Adrenal gland (tissue), 12 donors: ENCODE measurements around the gene SULT6B1. TPM values are rescaled to one million over a fixed set of nuclear protein-coding genes. Genes with fewer than 3 reads are reported as not detected.
"Not testable (repeated sequence)": the region's sequence is repeated elsewhere in the genome, so short reads cannot be mapped to it uniquely, and the experiment has no call there.

Experiments used
- DNase-seq, 7 donors: peaks; one replicate each; pipeline ENCODE4 v3.0.0-alpha.2; 2019 to 2020
- H3K27ac ChIP-seq, 5 donors: fragments of 200-600 bp; sonication (generic) in 4 of 5; 1 replicate in 3 of 5; 2 replicates in 2 of 5; pipeline versions ENCODE4 v1.5.1 to v1.8.0; 2016 to 2020; ENCODE audit warnings: mild to moderate bottlenecking in 1 of 5
- H3K27me3 ChIP-seq: fragments of 200-600 bp; 2 replicates; pipeline ENCODE4 v1.8.0; 2021
- H3K36me3 ChIP-seq, 2 donors: fragments of 200-600 bp; replicated peaks in 1 of 2; 1 replicate in 1 of 2; 2 replicates in 1 of 2; pipeline versions ENCODE4 v1.5.1 to v1.8.0; 2018 to 2022
- H3K4me1 ChIP-seq, 2 donors: fragments of 200-600 bp; replicated peaks in 1 of 2; 1 replicate in 1 of 2; 2 replicates in 1 of 2; pipeline versions ENCODE4 v1.5.1 to v1.8.0; 2018 to 2021
- H3K4me3 ChIP-seq, 4 donors: fragments of 200-600 bp; sonication (generic) in 3 of 4; one replicate each; pipeline ENCODE4 v1.5.1; 2016 to 2018
- H3K9me3 ChIP-seq, 3 donors: fragments of 200-600 bp; sonication (generic) in 1 of 3; replicated peaks in 1 of 3; 1 replicate in 2 of 3; 2 replicates in 1 of 3; pipeline versions ENCODE4 v1.5.1 to v1.8.0; 2016 to 2021
- POLR2A ChIP-seq, 2 donors: fragments of 450-650 bp; IDR thresholded peaks; one replicate each; pipeline ENCODE4 v1.6.1; 2017; ENCODE audit warnings: antibody characterized with exemption in 2 of 2, mild to moderate bottlenecking in 2 of 2, moderate library complexity in 1 of 2
- WGBS, 4 donors: extraction: QIAGEN DNeasy Blood & Tissue Kit in 2 of 4; methylation state at CpG; one replicate each; pipeline versions ENCODE4 v1.1.5 to v1.1.7; 2013 to 2017; 5-methylcytosine and 5-hydroxymethylcytosine counted together
- intact Hi-C, 2 donors: fragments of 100-400 bp; cut with DNase I; formaldehyde crosslinking; loops; one replicate each; pipeline versions ENCODE4 v1.14.1 to v1.15.0; 2022 to 2023
- polyA plus RNA-seq, 3 donors: library from polyadenylated mRNA; stranded (reverse); fragments of 200-250 nt in 2 of 3; fragments of 350-450 nt in 1 of 3; fragmentation: Illumina TruSeq in 1 of 3; extraction: RNeasy Lipid Tissue Mini Kit (QIAGEN cat#74804) in 1 of 3; gene quantifications; one replicate each; pipeline ENCODE4 v1.2.3, GENCODE V29; 2013 to 2014
- total RNA-seq, 9 donors: library from RNA; depleted of rRNA in 4 of 9; stranded (reverse); fragments of >200 nt in 4 of 9; fragments of 120-200 nt in 1 of 9; fragmentation: NEBNext Ultra II Directional in 1 of 9; extraction: Animal tissue kit (Norgen Biotek cat#: 25700) in 1 of 9; gene quantifications; one replicate each; pipeline versions ENCODE4 v1.1.0 to v1.2.4, GENCODE V29; 2013 to 2023
- TF ChIP-seq, protein P1 (sequence below), 6 experiments: fragments of 450-650 bp in 4 of 6; fragments of 200-600 bp in 2 of 6; sonication (generic) in 1 of 6; IDR thresholded peaks; 1 replicate in 5 of 6; 2 replicates in 1 of 6; pipeline versions ENCODE4 v1.5.1 to v1.8.0; 2016 to 2021; ENCODE audit warnings: antibody characterized with exemption in 6 of 6, mild to moderate bottlenecking in 2 of 6, moderate library complexity in 1 of 6
- donor health status: healthy with polysubstance abuse.
- donor health status: Bipolar disorder and iron deficiency.
- donor health status: DM: yes; HTN: yes; CAD: no.
- donor health status: DM: no; HTN: no; CAD: no.
- donor health status: DM: no; HTN: no; CAD: no.
- donor health status: DM: yes; HTN: yes; CAD: no.

SULT6B1 gene
- total and polyA plus RNA-seq, 12 donors: not detected

DNA sequence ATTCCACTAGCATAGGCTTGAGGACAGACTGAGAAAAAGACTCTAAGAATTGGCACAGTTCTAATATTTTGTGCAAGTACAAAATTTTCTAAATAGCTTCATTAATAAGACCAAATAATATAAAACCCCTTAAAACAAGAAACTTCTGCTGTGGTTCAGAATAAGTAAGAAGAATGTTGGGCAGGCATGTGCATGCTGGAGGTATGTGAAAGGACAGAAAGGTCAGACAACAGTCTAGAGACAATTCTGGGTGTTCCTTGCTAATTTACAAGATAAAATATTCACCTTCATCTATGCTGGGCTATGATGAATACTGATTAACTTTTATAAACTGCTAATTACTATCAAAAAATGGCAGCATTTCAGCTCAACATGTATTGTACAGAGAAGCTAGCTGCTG is 22.7 kb upstream of the SULT6B1 start:
- Histone ChIP-seq H3K9me3 (peaks cover 0 to 14% (median 14%) of the 10 kb centered on the region in 3 donors), H3K27ac (no peak overlapping the region), H3K4me3 (no peak overlapping the region), H3K4me1 (peaks cover 0 to 9% of the 10 kb centered on the region in 2 donors), H3K27me3 (no peaks in the 10 kb centered on the region), H3K36me3 (peaks cover 0 to 72% of the 10 kb centered on the region in 2 donors)
- no peak for TF ChIP-seq POLR2A (IDR thresholded peaks at IDR 0.05)
- TF ChIP-seq, protein P1, sequence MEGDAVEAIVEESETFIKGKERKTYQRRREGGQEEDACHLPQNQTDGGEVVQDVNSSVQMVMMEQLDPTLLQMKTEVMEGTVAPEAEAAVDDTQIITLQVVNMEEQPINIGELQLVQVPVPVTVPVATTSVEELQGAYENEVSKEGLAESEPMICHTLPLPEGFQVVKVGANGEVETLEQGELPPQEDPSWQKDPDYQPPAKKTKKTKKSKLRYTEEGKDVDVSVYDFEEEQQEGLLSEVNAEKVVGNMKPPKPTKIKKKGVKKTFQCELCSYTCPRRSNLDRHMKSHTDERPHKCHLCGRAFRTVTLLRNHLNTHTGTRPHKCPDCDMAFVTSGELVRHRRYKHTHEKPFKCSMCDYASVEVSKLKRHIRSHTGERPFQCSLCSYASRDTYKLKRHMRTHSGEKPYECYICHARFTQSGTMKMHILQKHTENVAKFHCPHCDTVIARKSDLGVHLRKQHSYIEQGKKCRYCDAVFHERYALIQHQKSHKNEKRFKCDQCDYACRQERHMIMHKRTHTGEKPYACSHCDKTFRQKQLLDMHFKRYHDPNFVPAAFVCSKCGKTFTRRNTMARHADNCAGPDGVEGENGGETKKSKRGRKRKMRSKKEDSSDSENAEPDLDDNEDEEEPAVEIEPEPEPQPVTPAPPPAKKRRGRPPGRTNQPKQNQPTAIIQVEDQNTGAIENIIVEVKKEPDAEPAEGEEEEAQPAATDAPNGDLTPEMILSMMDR (IDR thresholded peaks at IDR 0.05): no peak
- no peak for DNase-seq
- intact Hi-C loops: no loop called here

DNA sequence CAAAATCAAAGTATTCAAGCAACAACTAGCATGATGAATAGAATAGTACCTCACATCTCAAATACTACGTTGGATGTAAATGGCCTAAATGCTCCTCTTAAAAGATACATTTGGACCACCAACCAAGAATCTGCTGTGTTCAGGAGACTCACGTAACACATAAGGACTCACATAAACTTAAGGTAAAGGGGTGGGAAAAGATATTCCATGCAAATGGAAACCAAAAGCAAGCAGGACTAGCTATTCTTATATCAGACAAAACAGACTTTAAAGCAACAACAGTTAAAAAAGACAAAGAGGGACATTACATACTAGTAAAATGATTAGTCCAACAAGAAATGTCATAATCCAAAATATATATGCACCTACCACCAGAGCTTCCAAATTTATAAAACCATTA is 18.3 kb upstream of the SULT6B1 start:
- H3K4me3 ChIP-seq, H3K4me1 ChIP-seq, DNase-seq, intact Hi-C loops, H3K27me3 ChIP-seq, H3K27ac ChIP-seq: not testable (repeated sequence)
- WGBS, 4 donors: 95 to 97% (median 96%) methylated on average over 2 of the region's 2 CpGs
- Histone ChIP-seq H3K9me3 (peaks cover 0 to 14% (median 14%) of the 10 kb centered on the region in 3 donors), H3K36me3 (peaks cover 4 to 62% of the 10 kb centered on the region in 2 donors)

DNA sequence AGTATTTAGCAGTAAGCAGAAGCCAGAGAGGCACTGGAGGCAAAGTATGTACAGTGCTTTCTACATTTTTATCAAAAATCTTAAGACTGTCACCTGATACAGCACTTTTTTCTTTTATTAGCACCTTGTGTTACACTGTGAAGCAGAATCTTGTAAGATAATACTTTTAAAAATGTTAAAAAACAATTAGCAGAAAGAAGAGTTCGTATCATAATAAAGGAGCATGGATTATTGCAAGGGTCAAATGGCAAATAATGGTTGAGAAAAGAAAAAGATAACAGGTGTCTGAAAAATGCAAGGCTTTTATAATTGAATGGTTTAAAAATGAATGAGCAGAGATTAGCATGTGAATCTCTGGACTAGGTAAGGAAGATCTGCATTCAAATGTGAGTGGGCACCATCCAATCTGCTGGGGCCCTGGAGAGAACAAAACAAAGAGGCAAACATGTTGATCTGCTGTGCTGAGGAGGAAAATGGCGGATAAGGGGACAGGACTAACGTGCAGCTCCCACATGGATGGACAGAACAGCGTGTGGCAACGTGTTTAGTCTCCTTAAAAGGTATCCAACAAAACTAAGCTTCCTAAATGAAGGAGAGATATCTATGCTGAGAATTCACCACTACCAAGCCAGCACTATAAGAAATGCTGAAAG is 17.3 kb upstream of the SULT6B1 start:
- Histone ChIP-seq H3K4me1 (no peaks in the 10 kb centered on the region), H3K9me3 (peaks cover 0 to 14% (median 14%) of the 10 kb centered on the region in 3 donors), H3K36me3 (peaks cover 4 to 63% of the 10 kb centered on the region in 2 donors), H3K27ac (no peak overlapping the region), H3K27me3 (no peaks in the 10 kb centered on the region), H3K4me3 (no peak overlapping the region)
- no peak for DNase-seq
- intact Hi-C loops: loop anchor here in 1 of 2 donors (2.0 kb wide), 1 partner anchor 49 kb away; no protein-coding TSS in a partner anchor
- 90 to 92% (median 92%) methylated on average over 5 of the region's 5 CpGs for WGBS, 4 donors
- no peak for TF ChIP-seq POLR2A (IDR thresholded peaks at IDR 0.05)
- TF ChIP-seq, protein P1 (IDR thresholded peaks at IDR 0.05): no peak

DNA sequence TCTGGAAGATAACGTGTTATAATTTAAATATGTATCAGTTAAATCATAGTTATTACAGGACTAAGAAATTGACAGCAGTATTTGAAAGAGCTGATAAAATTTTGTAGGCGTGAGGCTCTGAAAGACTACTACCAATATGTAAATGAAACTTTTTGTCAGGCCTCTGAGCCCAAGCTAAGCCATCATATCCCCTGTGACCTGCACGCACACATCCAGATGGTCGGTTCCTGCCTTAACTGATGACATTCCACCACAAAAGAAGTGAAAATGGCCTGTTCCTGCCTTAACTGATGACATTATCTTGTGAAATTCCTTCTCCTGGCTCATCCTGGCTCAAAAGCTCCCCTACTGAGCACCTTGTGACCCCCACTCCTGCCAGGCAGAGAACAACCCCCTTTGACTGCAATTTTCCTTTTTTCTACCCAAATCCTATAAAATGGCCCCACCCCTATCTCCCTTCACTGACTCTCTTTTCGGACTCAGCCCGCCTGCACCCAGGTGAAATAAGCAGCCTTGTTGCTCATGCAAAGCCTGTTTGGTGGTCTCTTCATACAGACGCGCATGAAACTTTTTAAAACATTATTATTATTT is 16.7 kb upstream of the SULT6B1 start:
- intact Hi-C loops: loop anchor here in 1 of 2 donors (2.0 kb wide), 1 partner anchor 50 kb away; no protein-coding TSS in a partner anchor
- not testable (repeated sequence) for H3K4me1 ChIP-seq, DNase-seq, H3K27ac ChIP-seq, H3K27me3 ChIP-seq, H3K4me3 ChIP-seq
- peaks cover 0 to 14% (median 14%) of the 10 kb centered on the region in 3 donors for H3K9me3 ChIP-seq
- WGBS, 4 donors: 85 to 93% (median 91%) methylated on average over 8 of the region's 8 CpGs
- peaks cover 4 to 63% of the 10 kb centered on the region in 2 donors for H3K36me3 ChIP-seq

DNA sequence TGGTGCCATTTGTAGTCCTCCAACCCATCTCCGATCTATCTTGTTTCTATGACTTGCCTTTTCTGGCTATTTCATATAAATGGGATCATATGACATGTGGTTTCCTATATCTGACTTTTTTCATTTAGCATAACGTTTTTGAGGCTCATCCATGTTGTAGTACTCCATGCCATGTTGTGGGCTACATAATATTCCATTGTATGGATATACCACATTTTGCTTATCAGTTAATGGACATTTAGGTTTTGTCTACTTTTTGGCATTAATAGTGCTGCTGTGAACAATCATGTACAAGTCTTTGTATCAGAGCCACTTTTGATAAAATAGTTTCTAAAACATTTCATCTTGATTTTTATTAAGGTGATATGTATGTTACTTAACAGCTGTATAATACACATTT is 15.2 kb upstream of the SULT6B1 start:
- intact Hi-C loops: loop anchor here in 1 of 2 donors (2.0 kb wide), 1 partner anchor 51 kb away; no protein-coding TSS in a partner anchor
- WGBS, 4 donors: 89 to 96% (median 95%) methylated on average over 2 of the region's 2 CpGs

More for the DNA sequence above, 15.2 kb upstream of the SULT6B1 start:
- no peak overlapping the region for H3K4me3 ChIP-seq
- no peaks in the 10 kb centered on the region for H3K4me1 ChIP-seq
- no peak for TF ChIP-seq POLR2A (IDR thresholded peaks at IDR 0.05)
- TF ChIP-seq, protein P1 (IDR thresholded peaks at IDR 0.05): no peak
- H3K27me3 ChIP-seq: no peaks in the 10 kb centered on the region
- no peak for DNase-seq
- H3K36me3 ChIP-seq: peaks cover 4 to 49% of the 10 kb centered on the region in 2 donors
- peaks cover 0 to 7% (median under 1%) of the 10 kb centered on the region in 3 donors for H3K9me3 ChIP-seq
- no peak overlapping the region for H3K27ac ChIP-seq
